H1 (cell line): ENCODE data around the gene SCNM1. TPM values are rescaled to one million over a fixed set of nuclear protein-coding genes. Genes with fewer than 3 reads are reported as not detected.
A peak's percentile ranks its signal among the peaks of the same experiment; 100 is the strongest.

Experiments
- CTCF ChIA-PET: fragments of 300-600 bp; sonication (Branson Sonifier 250); formaldehyde crosslinking; loops from one replicate; lab custom pipeline; 2021; ENCODE audit not compliant: partially characterized antibody; lab: Charles Lee
- POLR2A ChIA-PET: fragments of 300-600 bp; sonication (Branson Sonifier 250); formaldehyde crosslinking; loops from one replicate; lab custom pipeline; 2021; ENCODE audit warnings: inconsistent platforms; ENCODE audit not compliant: partially characterized antibody; lab: Charles Lee
- DNase-seq, 2 experiments: peaks; one replicate each; pipeline versions ENCODE4 v3.0.0 to v3.0.0-alpha.2; 2010 to 2022; ENCODE audit warnings: low spot score in 2 of 2, low read depth in 1 of 2, mixed read lengths in 1 of 2
- FAIRE-seq: peaks from 2 replicates; lab custom pipeline; 2011; peaks lifted over from hg19 to GRCh38; lab: Jason Lieb, UNC
- H2AFZ ChIP-seq: 2 replicates; pipeline ENCODE4 v1.8.1; 2012; ENCODE audit warnings: low read length, inconsistent platforms
- H2AK5ac ChIP-seq: 2 replicates; pipeline ENCODE4 v1.6.1; 2013; ENCODE audit warnings: low read depth, low read length
- H2BK120ac ChIP-seq: replicated peaks from 2 replicates; pipeline ENCODE3; 2013; ENCODE audit warnings: low read depth, low read length, inconsistent platforms
- H2BK12ac ChIP-seq: 2 replicates; pipeline ENCODE4 v1.6.1; 2013; ENCODE audit warnings: low read depth, low read length
- H2BK15ac ChIP-seq: 2 replicates; pipeline ENCODE4 v1.6.1; 2013; ENCODE audit warnings: low read length
- H2BK20ac ChIP-seq: 2 replicates; pipeline ENCODE4 v1.6.1; 2013; ENCODE audit warnings: low read length
- H2BK5ac ChIP-seq: 2 replicates; pipeline ENCODE4 v1.6.1; 2013; ENCODE audit warnings: low read depth, low read length
- H3K14ac ChIP-seq: 2 replicates; pipeline ENCODE4 v1.6.1; 2013; ENCODE audit warnings: inconsistent platforms; ENCODE audit not compliant: insufficient read length
- H3K18ac ChIP-seq: 2 replicates; pipeline ENCODE4 v1.6.1; 2013; ENCODE audit warnings: low read length; ENCODE audit errors: extremely low read depth
- H3K23ac ChIP-seq: 2 replicates; pipeline ENCODE4 v1.6.1; 2013; ENCODE audit warnings: inconsistent platforms; ENCODE audit not compliant: insufficient read length
- H3K23me2 ChIP-seq: 2 replicates; pipeline ENCODE4 v1.6.1; 2013; ENCODE audit warnings: low read depth, low read length
- H3K27ac ChIP-seq: 2 replicates; pipeline ENCODE4 v1.6.1; 2011; ENCODE audit warnings: low read depth, low read length, inconsistent platforms
- H3K27me3 ChIP-seq, 4 experiments: replicated peaks in 1 of 4; 1 replicate in 1 of 4; 2 replicates in 3 of 4; pipeline versions ENCODE4 v1.6.1 to v1.8.1; 2011 to 2013; ENCODE audit warnings: low read length in 3 of 4, mild to moderate bottlenecking in 3 of 4, inconsistent platforms in 2 of 4, mixed read lengths in 2 of 4, moderate library complexity in 1 of 4; ENCODE audit not compliant: control insufficient read depth in 3 of 4, insufficient read depth in 3 of 4; ENCODE audit errors: extremely low read depth in 1 of 4
- H3K36me3 ChIP-seq, 4 experiments: 2 replicates each; pipeline versions ENCODE4 v1.6.1 to v1.8.1; 2011 to 2013; ENCODE audit warnings: mild to moderate bottlenecking in 4 of 4, low read length in 3 of 4, moderate library complexity in 2 of 4, control low read depth in 1 of 4, inconsistent platforms in 1 of 4; ENCODE audit not compliant: insufficient read depth in 4 of 4, control insufficient read depth in 2 of 4
- H3K4ac ChIP-seq: replicated peaks from 2 replicates; pipeline ENCODE3; 2013; ENCODE audit warnings: low read length, low read depth, mixed read lengths, inconsistent platforms; ENCODE audit not compliant: insufficient read length
- H3K4me1 ChIP-seq, 4 experiments: replicated peaks in 1 of 4; 1 replicate in 1 of 4; 2 replicates in 3 of 4; pipeline versions ENCODE4 v1.6.1 to v1.8.1; 2011 to 2013; ENCODE audit warnings: low read length in 3 of 4, inconsistent platforms in 2 of 4, mixed read lengths in 1 of 4; ENCODE audit not compliant: insufficient read depth in 4 of 4, control insufficient read depth in 3 of 4
- H3K4me2 ChIP-seq, 2 experiments: 2 replicates each; pipeline versions ENCODE4 v1.6.1 to v1.8.1; 2011 to 2013; ENCODE audit warnings: low read depth in 2 of 2, low read length in 2 of 2, control low read depth in 1 of 2, inconsistent platforms in 1 of 2, mild to moderate bottlenecking in 1 of 2; ENCODE audit not compliant: insufficient read depth in 1 of 2
- H3K4me3 ChIP-seq, 4 experiments: fragments of 200-600, 300-600 bp in 1 of 4; sonication (generic), shearing (Covaris generic), sonication (Bioruptor Twin) in 1 of 4; 2 replicates each; pipeline versions ENCODE4 v1.5.1 to v1.8.1; 2011 to 2016; ENCODE audit warnings: low read length in 4 of 4, low read depth in 3 of 4, control low read depth in 2 of 4, inconsistent platforms in 2 of 4, mild to moderate bottlenecking in 2 of 4, mixed read lengths in 1 of 4, moderate library complexity in 1 of 4; ENCODE audit not compliant: insufficient read depth in 2 of 4; ENCODE audit errors: extremely low read depth in 1 of 4
- H3K56ac ChIP-seq: replicated peaks from 2 replicates; pipeline ENCODE3; 2013; ENCODE audit warnings: low read depth, mild to moderate bottlenecking, mixed read lengths, low read length, inconsistent platforms; ENCODE audit not compliant: insufficient read length
- H3K79me1 ChIP-seq: 2 replicates; pipeline ENCODE4 v1.6.1; 2013; ENCODE audit warnings: low read depth, low read length, control low read depth
- H3K79me2 ChIP-seq, 2 experiments: 2 replicates each; pipeline versions ENCODE4 v1.6.1 to v1.8.1; 2012 to 2013; ENCODE audit warnings: low read length in 2 of 2, mild to moderate bottlenecking in 2 of 2, inconsistent platforms in 1 of 2; ENCODE audit not compliant: insufficient read depth in 2 of 2, control insufficient read depth in 1 of 2
- H3K9ac ChIP-seq, 4 experiments: replicated peaks in 1 of 4; 1 replicate in 1 of 4; 2 replicates in 3 of 4; pipeline versions ENCODE4 v1.6.1 to v1.8.1; 2011 to 2013; ENCODE audit warnings: low read depth in 3 of 4, low read length in 3 of 4, control low read depth in 2 of 4, mild to moderate bottlenecking in 2 of 4, moderate library complexity in 2 of 4, inconsistent platforms in 1 of 4; ENCODE audit errors: extremely low read depth in 1 of 4
- H3K9me3 ChIP-seq, 2 experiments: 2 replicates each; pipeline versions ENCODE4 v1.6.1 to v1.8.1; 2012 to 2013; ENCODE audit warnings: mild to moderate bottlenecking in 2 of 2, moderate library complexity in 2 of 2, control low read depth in 1 of 2, inconsistent platforms in 1 of 2, low read depth in 1 of 2, low read length in 1 of 2, mixed read lengths in 1 of 2; ENCODE audit not compliant: insufficient read depth in 2 of 2
- H4K20me1 ChIP-seq, 2 experiments: replicated peaks in 1 of 2; 2 replicates each; pipeline versions ENCODE3 to v1.8.1; 2011 to 2013; ENCODE audit warnings: inconsistent platforms in 2 of 2, low read length in 2 of 2, mild to moderate bottlenecking in 1 of 2; ENCODE audit not compliant: insufficient read depth in 2 of 2, control insufficient read depth in 1 of 2
- H4K5ac ChIP-seq: 2 replicates; pipeline ENCODE4 v1.6.1; 2013; ENCODE audit warnings: low read length, low read depth, mixed read lengths, inconsistent platforms; ENCODE audit not compliant: insufficient read length
- H4K8ac ChIP-seq: 2 replicates; pipeline ENCODE4 v1.8.0; 2013; ENCODE audit warnings: mild to moderate bottlenecking, moderate library complexity, low read length, inconsistent platforms; ENCODE audit not compliant: insufficient read depth; ENCODE audit errors: extremely low read depth
- H4K91ac ChIP-seq: replicated peaks from 2 replicates; pipeline ENCODE3; 2013; ENCODE audit warnings: low read length, mixed read lengths, inconsistent platforms; ENCODE audit not compliant: insufficient read length
- E2F6 ChIP-seq: IDR thresholded peaks from 2 replicates; pipeline ENCODE4 v1.6.1; 2012; ENCODE audit warnings: inconsistent platforms
- GTF2F1 ChIP-seq: IDR thresholded peaks from 2 replicates; pipeline ENCODE4 v1.6.1; 2012; ENCODE audit warnings: low read depth, low read length, improper control_type of control experiment, borderline replicate concordance
- MAX ChIP-seq: IDR thresholded peaks from 2 replicates; pipeline ENCODE4 v1.6.1; 2012; ENCODE audit warnings: inconsistent platforms
- NRF1 ChIP-seq: IDR thresholded peaks from 2 replicates; pipeline ENCODE4 v1.6.1; 2011; ENCODE audit warnings: mild to moderate bottlenecking, low read depth, low read length, improper control_type of control experiment
- SAP30 ChIP-seq: fragments of 300-600 bp; sonication (generic); IDR thresholded peaks from 2 replicates; pipeline ENCODE4 v1.7.1; 2012; ENCODE audit warnings: low read length, moderate library complexity, mild to moderate bottlenecking, inconsistent platforms; ENCODE audit not compliant: insufficient read depth, insufficient replicate concordance
- SP4 ChIP-seq: IDR thresholded peaks from 2 replicates; pipeline ENCODE4 v1.6.1; 2012; ENCODE audit warnings: low read length, inconsistent platforms
- TAF1 ChIP-seq: IDR thresholded peaks from 2 replicates; pipeline ENCODE4 v1.6.1; 2011; ENCODE audit warnings: mild to moderate bottlenecking, low read depth, low read length
- TAF7 ChIP-seq: optimal IDR thresholded peaks from 2 replicates; pipeline ENCODE3; 2011; ENCODE audit warnings: low read depth, mild to moderate bottlenecking, inconsistent platforms, low read length, moderate library complexity, borderline replicate concordance
- ZNF274 ChIP-seq: IDR thresholded peaks from 2 replicates; pipeline ENCODE4 v1.7.0; 2012; ENCODE audit warnings: low read length, borderline replicate concordance; ENCODE audit errors: extremely low read depth
- WGBS, 2 experiments: shearing (Covaris generic) in 1 of 2; methylation state at CpG; one replicate each; pipeline versions ENCODE4 v1.1.6 to v1.1.7; 2013 to 2015; ENCODE audit warnings: low lambda C conversion rate in 2 of 2, mixed read lengths in 2 of 2, inconsistent platforms in 1 of 2, low coverage in 1 of 2, missing lambda C conversion rate in 1 of 2; ENCODE audit not compliant: insufficient replicate concordance in 2 of 2, insufficient coverage in 1 of 2, insufficient read length in 1 of 2; ENCODE audit errors: extremely low coverage in 1 of 2, missing lambda C conversion rate in 1 of 2; 5-methylcytosine and 5-hydroxymethylcytosine counted together
- polyA plus RNA-seq, 7 experiments: library from polyadenylated mRNA; depleted of rRNA in 3 of 7; stranded (reverse) in 5 of 7; unstranded in 2 of 7; fragments of >200 nt in 5 of 7; fragments of 200-250 nt in 2 of 7; gene quantifications; 1 replicate in 5 of 7; 2 replicates in 1 of 7; 4 replicates in 1 of 7; pipeline versions ENCODE4 v1.2.1 to v1.2.3, GENCODE V29; 2011 to 2013; ENCODE audit warnings: missing spikeins in 2 of 7, mixed read lengths in 2 of 7
- total RNA-seq: library from RNA; stranded (reverse); fragmentation: NEBNext Ultra II Directional; extraction: Animal tissue kit (Norgen Biotek cat#: 25700); gene quantifications from 2 replicates; pipeline ENCODE4 v1.2.1, GENCODE V29; 2021

Gene SCNM1
- total and polyA plus RNA-seq, 2 of the 8 experiments (the other 6 are each of a cell fraction or from before 2014, with no cell fraction given) = 13.6 to 46.2 TPM

- peak overlapping the region; percentile 38; the same call in 1 of the 2 replicates for H2AFZ ChIP-seq
- no peak overlapping the region for H4K5ac ChIP-seq
- H3K4me2 ChIP-seq = peak overlapping the region; percentile 98 to 100
- POLR2A ChIA-PET = interaction anchor here (1.1 to 10.7 kb wide), 7 partner anchors 10 to 183 kb away, joined by 3 to 124 read pairs (median 6); partner anchors contain the start of genes LYSMD1, SCNM1 and TNFAIP8L2
- H3K9me3 ChIP-seq = no peaks in the 10 kb centered on the region
- no peaks in the 10 kb centered on the region for H3K79me2 ChIP-seq
- no peak overlapping the region for H3K27ac ChIP-seq
- no peaks in the 10 kb centered on the region for H3K36me3 ChIP-seq
- H2BK5ac ChIP-seq = peak overlapping the region; percentile 3; the same call in 1 of the 2 replicates
- no peak overlapping the region for H2AK5ac ChIP-seq
- H4K91ac ChIP-seq = peak overlapping the region; percentile 63
- peak overlapping the region; percentile 72 for H3K4ac ChIP-seq
- no peak for TF ChIP-seq GTF2F1
- peak; percentile 26 for TF ChIP-seq SAP30
- TF ChIP-seq TAF7 = no peak
- TF ChIP-seq SP4 = no peak
- TF ChIP-seq E2F6 = peak; percentile 76
- TF ChIP-seq TAF1 = 0 out of 2 replicates have a peak, but pooled peaks have one; percentile 15
- TF ChIP-seq MAX = peak; percentile 13; the same call in 1 of the 2 replicates
- no peak for TF ChIP-seq NRF1
- TF ChIP-seq ZNF274 = no peak
- no peak overlapping the region for H3K14ac ChIP-seq
- peak overlapping the region; percentile 49; the same call in 1 of the 2 replicates for H2BK15ac ChIP-seq
- no peak overlapping the region for H2BK120ac ChIP-seq
- H3K79me1 ChIP-seq = peaks cover 5% of the 10 kb centered on the region; the same call in 1 of the 2 replicates
- peaks cover 0 to 17% (median 8%) of the 10 kb centered on the region in 4 experiments; a peak in 5 of 7 replicates for H3K27me3 ChIP-seq
- CTCF ChIA-PET = interaction anchor here (0.7 to 4.7 kb wide), 7 partner anchors 10 to 54 kb away, joined by 3 to 54 read pairs (median 5); no protein-coding TSS in a partner anchor
- no peak overlapping the region; the same call in 1 of the 2 replicates for H2BK12ac ChIP-seq
- 0 out of 2 replicates have a peak overlapping the region, but pooled peaks have one; percentile 19 for H4K8ac ChIP-seq
- no peak overlapping the region; the same call in 1 of the 2 replicates for H2BK20ac ChIP-seq
- H3K18ac ChIP-seq = peak overlapping the region; percentile 73
- peaks cover 15 to 31% (median 21%) of the 10 kb centered on the region in 4 experiments for H3K4me1 ChIP-seq
- no peaks in the 10 kb centered on the region for H4K20me1 ChIP-seq
- peak overlapping the region in 3 of 4 experiments; percentile 40 to 59 (median 54); a peak in 5 of 7 replicates for H3K9ac ChIP-seq
- DNase-seq (peak in 1 of 2 experiments; percentile 77), FAIRE-seq (no peak)
- 3% methylated on average over 41 of the region's 43 CpGs; no CpG with 5 or more reads in 1 of the 2 experiments for WGBS, 2 experiments
- no peak overlapping the region for H3K23ac ChIP-seq
- peak overlapping the region; percentile 81 to 88 (median 85) for H3K4me3 ChIP-seq
- H3K23me2 ChIP-seq = peaks cover 16% of the 10 kb centered on the region
- H3K56ac ChIP-seq = no peak overlapping the region
These were observed 20.5 kb upstream of the SCNM1 start for GRCh38 chr1:151145304-151146071.
